HepG2 (cell line): ENCODE data around the gene HTATIP2. TPM values are rescaled to one million over a fixed set of nuclear protein-coding genes. Genes with fewer than 3 reads are reported as not detected.

Experiments
- CBFB ChIP-seq: sonication (generic); formaldehyde crosslinking; IDR thresholded peaks from 2 replicates; pipeline ENCODE4 v1.4.0; 2020; ENCODE audit warnings: missing genetic modification reagents
- FOXC1 ChIP-seq: sonication (generic); formaldehyde crosslinking; IDR thresholded peaks from 2 replicates; pipeline ENCODE4 v1.8.0; 2022; ENCODE audit warnings: mild to moderate bottlenecking, missing genetic modification reagents, borderline replicate concordance
- NCOA5 ChIP-seq: sonication (generic); formaldehyde crosslinking; IDR thresholded peaks from 2 replicates; pipeline ENCODE4 v1.4.0; 2020; ENCODE audit warnings: missing genetic modification reagents
- SETDB1 ChIP-seq: sonication (generic); formaldehyde crosslinking; IDR thresholded peaks from 2 replicates; pipeline ENCODE4 v1.5.1; 2020; ENCODE audit warnings: missing genetic modification reagents, mild to moderate bottlenecking, borderline replicate concordance
- STAT5B ChIP-seq: sonication (generic); formaldehyde crosslinking; IDR thresholded peaks from 2 replicates; pipeline ENCODE4 v1.4.0; 2020; ENCODE audit warnings: missing genetic modification reagents
- TRIM24 ChIP-seq: sonication (generic); formaldehyde crosslinking; IDR thresholded peaks from 2 replicates; pipeline ENCODE4 v1.8.0; 2022; ENCODE audit warnings: mild to moderate bottlenecking, missing genetic modification reagents
- ZNF10 ChIP-seq: sonication (generic); formaldehyde crosslinking; IDR thresholded peaks from 2 replicates; pipeline ENCODE4 v1.4.0; 2020; ENCODE audit warnings: mild to moderate bottlenecking, low read depth, missing genetic modification reagents, borderline replicate concordance
- polyA plus RNA-seq, 8 experiments: library from polyadenylated mRNA; depleted of rRNA in 3 of 8; stranded (reverse) in 7 of 8; unstranded in 1 of 8; fragments of >200 nt; fragmentation: Illumina TruSeq in 4 of 8; extraction: Trizol in 4 of 8; gene quantifications; 2 replicates each; pipeline versions ENCODE4 v1.2.1 to v1.2.3, GENCODE V29; 2011 to 2016; ENCODE audit warnings: low read depth in 4 of 8, missing spikeins in 1 of 8, mixed read lengths in 1 of 8; ENCODE audit not compliant: insufficient read depth in 1 of 8
- total RNA-seq, 5 experiments: library from RNA; depleted of rRNA; stranded (reverse); fragments of >200 nt; fragmentation: Illumina TruSeq; extraction: Trizol; gene quantifications; 2 replicates each; pipeline ENCODE4 v1.2.3, GENCODE V29; 2016; ENCODE audit warnings: low read depth in 1 of 5
- TF ChIP-seq, protein P1 (sequence below), 2 experiments: sonication (generic) in 1 of 2; formaldehyde crosslinking in 1 of 2; IDR thresholded peaks; 2 replicates each; pipeline versions ENCODE4 v1.6.1 to v1.9.0; 2014 to 2022; ENCODE audit warnings: antibody characterized with exemption in 1 of 2, borderline replicate concordance in 1 of 2, inconsistent platforms in 1 of 2, low read depth in 1 of 2, missing genetic modification reagents in 1 of 2
- TF ChIP-seq, protein P2 (sequence below): IDR thresholded peaks from 2 replicates; pipeline ENCODE4 v1.4.0; 2020; ENCODE audit warnings: mild to moderate bottlenecking, missing genetic modification reagents
- TF ChIP-seq, protein P3 (sequence below): sonication (generic); formaldehyde crosslinking; IDR thresholded peaks from 2 replicates; pipeline ENCODE4 v1.5.0; 2020; ENCODE audit warnings: missing genetic modification reagents
- TF ChIP-seq, protein P4 (sequence below): sonication (generic); formaldehyde crosslinking; IDR thresholded peaks from 2 replicates; pipeline ENCODE4 v1.8.0; 2023; ENCODE audit warnings: mild to moderate bottlenecking, missing genetic modification reagents
- TF ChIP-seq, protein P5 (sequence below): sonication (generic); formaldehyde crosslinking; IDR thresholded peaks from 2 replicates; pipeline ENCODE4 v1.4.0; 2020; ENCODE audit warnings: missing genetic modification reagents

The HTATIP2 gene
- total and polyA plus RNA-seq, 2 of the 13 experiments (the other 11 are each of a cell fraction or from before 2014, with no cell fraction given): not detected

DNA sequence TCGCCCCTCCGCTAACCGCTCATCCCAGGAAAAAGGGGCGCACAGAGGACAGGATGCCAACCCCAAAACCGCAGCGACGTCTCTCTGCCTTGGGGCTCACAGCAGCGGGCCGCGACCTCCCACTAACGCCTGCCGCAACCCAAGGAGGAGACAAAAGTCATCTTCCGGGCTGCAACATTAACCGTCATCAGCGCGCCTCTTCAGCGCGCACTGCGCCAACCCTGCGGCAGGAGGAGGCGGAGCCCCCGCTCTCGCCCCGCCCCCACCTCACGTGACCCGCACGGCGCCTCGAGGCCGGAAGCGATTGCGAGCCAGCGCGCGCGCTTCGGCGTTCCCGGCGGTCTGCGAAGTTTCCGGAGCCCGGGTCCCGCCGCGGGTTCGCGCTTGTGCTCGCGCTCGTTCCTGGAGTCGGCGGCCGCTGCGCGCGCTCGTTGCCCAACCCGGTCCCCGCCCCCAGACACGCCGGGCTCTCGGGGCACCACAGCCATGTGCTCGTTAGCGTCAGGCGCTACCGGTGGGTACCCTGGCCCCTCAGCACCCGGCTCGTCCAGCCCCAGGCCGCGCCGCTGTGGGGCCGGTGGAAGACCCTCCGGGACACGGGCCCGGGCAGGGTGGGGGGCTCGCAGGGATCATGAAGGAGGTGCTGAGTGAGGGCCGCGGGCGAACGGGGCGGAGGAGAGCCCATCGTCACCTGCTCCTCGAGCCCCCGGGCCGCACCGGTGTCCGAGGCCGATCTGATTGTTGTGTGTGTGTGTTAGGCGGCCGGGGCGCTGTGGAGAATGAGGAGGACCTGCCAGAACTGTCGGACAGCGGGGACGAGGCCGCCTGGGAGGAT is 24.0 kb downstream of the HTATIP2 start, which contains the start of gene PRMT3 (continued):
- TF ChIP-seq, protein P1, sequence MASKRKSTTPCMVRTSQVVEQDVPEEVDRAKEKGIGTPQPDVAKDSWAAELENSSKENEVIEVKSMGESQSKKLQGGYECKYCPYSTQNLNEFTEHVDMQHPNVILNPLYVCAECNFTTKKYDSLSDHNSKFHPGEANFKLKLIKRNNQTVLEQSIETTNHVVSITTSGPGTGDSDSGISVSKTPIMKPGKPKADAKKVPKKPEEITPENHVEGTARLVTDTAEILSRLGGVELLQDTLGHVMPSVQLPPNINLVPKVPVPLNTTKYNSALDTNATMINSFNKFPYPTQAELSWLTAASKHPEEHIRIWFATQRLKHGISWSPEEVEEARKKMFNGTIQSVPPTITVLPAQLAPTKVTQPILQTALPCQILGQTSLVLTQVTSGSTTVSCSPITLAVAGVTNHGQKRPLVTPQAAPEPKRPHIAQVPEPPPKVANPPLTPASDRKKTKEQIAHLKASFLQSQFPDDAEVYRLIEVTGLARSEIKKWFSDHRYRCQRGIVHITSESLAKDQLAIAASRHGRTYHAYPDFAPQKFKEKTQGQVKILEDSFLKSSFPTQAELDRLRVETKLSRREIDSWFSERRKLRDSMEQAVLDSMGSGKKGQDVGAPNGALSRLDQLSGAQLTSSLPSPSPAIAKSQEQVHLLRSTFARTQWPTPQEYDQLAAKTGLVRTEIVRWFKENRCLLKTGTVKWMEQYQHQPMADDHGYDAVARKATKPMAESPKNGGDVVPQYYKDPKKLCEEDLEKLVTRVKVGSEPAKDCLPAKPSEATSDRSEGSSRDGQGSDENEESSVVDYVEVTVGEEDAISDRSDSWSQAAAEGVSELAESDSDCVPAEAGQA (IDR thresholded peaks at IDR 0.05; ENCODE audit: low read depth): peak; percentile 80
- TF ChIP-seq, protein P1 (CRISPR knock-in tag; IDR thresholded peaks at IDR 0.05; ENCODE audit: borderline replicate concordance): peak; percentile 91
- no peak for TF ChIP-seq TRIM24 (CRISPR knock-in tag)
- TF ChIP-seq, protein P2, sequence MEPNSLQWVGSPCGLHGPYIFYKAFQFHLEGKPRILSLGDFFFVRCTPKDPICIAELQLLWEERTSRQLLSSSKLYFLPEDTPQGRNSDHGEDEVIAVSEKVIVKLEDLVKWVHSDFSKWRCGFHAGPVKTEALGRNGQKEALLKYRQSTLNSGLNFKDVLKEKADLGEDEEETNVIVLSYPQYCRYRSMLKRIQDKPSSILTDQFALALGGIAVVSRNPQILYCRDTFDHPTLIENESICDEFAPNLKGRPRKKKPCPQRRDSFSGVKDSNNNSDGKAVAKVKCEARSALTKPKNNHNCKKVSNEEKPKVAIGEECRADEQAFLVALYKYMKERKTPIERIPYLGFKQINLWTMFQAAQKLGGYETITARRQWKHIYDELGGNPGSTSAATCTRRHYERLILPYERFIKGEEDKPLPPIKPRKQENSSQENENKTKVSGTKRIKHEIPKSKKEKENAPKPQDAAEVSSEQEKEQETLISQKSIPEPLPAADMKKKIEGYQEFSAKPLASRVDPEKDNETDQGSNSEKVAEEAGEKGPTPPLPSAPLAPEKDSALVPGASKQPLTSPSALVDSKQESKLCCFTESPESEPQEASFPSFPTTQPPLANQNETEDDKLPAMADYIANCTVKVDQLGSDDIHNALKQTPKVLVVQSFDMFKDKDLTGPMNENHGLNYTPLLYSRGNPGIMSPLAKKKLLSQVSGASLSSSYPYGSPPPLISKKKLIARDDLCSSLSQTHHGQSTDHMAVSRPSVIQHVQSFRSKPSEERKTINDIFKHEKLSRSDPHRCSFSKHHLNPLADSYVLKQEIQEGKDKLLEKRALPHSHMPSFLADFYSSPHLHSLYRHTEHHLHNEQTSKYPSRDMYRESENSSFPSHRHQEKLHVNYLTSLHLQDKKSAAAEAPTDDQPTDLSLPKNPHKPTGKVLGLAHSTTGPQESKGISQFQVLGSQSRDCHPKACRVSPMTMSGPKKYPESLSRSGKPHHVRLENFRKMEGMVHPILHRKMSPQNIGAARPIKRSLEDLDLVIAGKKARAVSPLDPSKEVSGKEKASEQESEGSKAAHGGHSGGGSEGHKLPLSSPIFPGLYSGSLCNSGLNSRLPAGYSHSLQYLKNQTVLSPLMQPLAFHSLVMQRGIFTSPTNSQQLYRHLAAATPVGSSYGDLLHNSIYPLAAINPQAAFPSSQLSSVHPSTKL (CRISPR knock-in tag): peak; percentile 57; the same call in 1 of the 2 replicates
- TF ChIP-seq STAT5B: no peak
- TF ChIP-seq, protein P3, sequence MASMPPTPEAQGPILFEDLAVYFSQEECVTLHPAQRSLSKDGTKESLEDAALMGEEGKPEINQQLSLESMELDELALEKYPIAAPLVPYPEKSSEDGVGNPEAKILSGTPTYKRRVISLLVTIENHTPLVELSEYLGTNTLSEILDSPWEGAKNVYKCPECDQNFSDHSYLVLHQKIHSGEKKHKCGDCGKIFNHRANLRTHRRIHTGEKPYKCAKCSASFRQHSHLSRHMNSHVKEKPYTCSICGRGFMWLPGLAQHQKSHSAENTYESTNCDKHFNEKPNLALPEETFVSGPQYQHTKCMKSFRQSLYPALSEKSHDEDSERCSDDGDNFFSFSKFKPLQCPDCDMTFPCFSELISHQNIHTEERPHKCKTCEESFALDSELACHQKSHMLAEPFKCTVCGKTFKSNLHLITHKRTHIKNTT (CRISPR knock-in tag): 0 out of 2 replicates have a peak, but pooled peaks have one; percentile 80
- TF ChIP-seq SETDB1: 0 out of 2 replicates have a peak, but pooled peaks have one; percentile 64
- TF ChIP-seq FOXC1 (CRISPR knock-in tag): peak; percentile 76
- TF ChIP-seq CBFB (CRISPR knock-in tag): peak; percentile 27; the same call in 1 of the 2 replicates
- TF ChIP-seq, protein P4, sequence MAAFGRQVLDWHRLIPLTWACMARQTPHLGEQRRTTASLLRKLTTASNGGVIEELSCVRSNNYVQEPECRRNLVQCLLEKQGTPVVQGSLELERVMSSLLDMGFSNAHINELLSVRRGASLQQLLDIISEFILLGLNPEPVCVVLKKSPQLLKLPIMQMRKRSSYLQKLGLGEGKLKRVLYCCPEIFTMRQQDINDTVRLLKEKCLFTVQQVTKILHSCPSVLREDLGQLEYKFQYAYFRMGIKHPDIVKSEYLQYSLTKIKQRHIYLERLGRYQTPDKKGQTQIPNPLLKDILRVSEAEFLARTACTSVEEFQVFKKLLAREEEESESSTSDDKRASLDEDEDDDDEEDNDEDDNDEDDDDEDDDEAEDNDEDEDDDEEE (CRISPR knock-in tag): peak; percentile 90
- no peak for TF ChIP-seq NCOA5 (CRISPR knock-in tag)
- TF ChIP-seq, protein P5, sequence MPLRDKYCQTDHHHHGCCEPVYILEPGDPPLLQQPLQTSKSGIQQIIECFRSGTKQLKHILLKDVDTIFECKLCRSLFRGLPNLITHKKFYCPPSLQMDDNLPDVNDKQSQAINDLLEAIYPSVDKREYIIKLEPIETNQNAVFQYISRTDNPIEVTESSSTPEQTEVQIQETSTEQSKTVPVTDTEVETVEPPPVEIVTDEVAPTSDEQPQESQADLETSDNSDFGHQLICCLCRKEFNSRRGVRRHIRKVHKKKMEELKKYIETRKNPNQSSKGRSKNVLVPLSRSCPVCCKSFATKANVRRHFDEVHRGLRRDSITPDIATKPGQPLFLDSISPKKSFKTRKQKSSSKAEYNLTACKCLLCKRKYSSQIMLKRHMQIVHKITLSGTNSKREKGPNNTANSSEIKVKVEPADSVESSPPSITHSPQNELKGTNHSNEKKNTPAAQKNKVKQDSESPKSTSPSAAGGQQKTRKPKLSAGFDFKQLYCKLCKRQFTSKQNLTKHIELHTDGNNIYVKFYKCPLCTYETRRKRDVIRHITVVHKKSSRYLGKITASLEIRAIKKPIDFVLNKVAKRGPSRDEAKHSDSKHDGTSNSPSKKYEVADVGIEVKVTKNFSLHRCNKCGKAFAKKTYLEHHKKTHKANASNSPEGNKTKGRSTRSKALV (CRISPR knock-in tag): peak; percentile 85
- no peak for TF ChIP-seq ZNF10 (CRISPR knock-in tag)
